HG03442 (cell line): Measurements from ENCODE around the gene INAFM1.
"Not testable (repeated sequence)": the region's sequence is repeated elsewhere in the genome, so short reads cannot be mapped to it uniquely, and the experiment has no call there.

ENCODE experiments used
- ATAC-seq: cut with Tn5 transposase; IDR thresholded peaks from one replicate; pipeline ENCODE4 v1.9.1; 2021; ENCODE audit warnings: mild to moderate bottlenecking, moderate library complexity; ENCODE audit not compliant: unreplicated experiment

INAFM1 gene

GRCh38 chr19:47267350-47267759, 7.3 kb upstream of the INAFM1 start:
- ATAC-seq: no peak

DNA sequence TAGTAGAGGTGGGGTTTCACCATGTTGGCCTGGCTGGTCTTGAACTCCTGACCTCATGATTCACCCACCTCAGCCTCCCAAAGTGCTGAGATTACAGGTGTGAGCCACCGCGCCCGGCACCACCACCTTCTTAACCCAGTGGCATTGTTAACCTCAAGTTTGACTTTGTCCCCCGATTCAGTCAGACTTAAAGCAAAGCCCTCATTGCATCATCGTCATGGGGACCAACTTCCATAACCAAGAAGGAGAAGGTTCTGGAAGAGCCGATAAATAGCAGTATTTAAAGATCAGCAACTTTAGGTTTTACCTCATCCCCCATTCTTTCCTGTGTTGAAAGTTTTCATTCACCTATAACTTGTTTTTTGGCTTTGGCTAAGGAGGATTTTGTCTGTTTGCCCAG, 6.7 kb upstream of the INAFM1 start:
- no peak for ATAC-seq

DNA sequence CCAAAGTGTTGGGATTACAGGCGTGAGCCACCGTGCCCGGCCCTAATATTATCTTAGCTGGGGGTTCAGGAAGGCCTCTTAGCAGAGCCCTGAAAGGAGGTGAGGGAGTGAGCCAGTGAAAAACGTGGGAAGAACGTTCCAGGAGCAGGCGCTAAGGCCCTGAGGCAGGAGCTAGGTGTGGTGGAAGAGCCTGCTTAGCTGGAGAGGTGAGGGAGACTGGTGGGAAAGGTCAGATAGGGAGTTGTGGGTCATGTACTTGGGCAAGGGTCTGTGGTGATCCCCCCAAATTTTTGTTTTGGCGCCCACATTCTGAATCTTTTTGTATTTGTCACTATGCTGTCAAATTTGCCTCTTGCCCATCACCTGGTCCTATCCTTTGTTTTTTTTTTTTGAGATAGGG, 5.1 kb upstream of the INAFM1 start:
- no peak for ATAC-seq

DNA sequence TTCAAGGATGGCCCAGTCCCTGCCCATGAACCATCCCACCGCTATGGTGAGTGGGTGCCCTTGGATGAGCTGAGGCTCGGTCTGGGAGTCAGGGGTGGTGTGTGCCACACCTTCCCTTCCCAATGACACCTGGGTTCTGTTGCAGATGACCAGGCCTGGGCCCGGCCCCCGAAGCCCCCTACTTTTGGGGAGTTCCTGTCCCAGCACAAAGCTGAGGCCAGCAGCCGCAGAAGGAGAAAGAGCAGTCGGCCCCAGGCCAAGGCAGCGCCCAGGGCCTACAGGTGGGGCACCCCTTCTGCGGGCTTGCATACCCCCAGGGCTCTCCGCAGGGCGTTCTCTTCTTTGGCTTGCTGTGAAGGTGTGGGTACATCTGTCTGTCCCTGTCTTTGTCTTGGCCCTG, 4.3 kb upstream of the INAFM1 start:
- ATAC-seq: no peak

DNA sequence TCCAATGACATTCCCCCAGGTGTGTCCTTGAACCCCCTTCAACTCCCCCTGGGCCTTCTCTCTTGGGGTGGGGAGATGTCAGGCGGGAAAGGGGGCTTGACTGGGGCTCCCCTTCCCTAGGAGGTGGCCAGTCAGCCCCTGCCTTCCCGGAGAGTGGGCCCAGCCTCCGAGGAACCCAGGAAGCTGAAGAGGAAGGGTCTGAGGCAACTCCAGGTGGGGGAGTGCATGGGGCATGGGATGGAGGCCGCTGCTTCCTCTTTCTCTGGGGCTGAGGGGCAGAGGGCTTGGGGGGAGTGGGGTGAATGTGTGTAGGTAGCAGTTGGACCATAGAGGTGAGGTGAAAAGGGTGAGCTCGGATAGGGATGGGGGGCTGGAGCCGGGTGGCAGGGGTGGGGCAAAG, 2.7 kb upstream of the INAFM1 start:
- no peak for ATAC-seq

GRCh38 chr19:47272448-47273312, 2.0 kb upstream of the INAFM1 start:
- ATAC-seq: no peak

GRCh38 chr19:47273313-47274070, 1.2 kb upstream of the INAFM1 start:
- peak; percentile 61 for ATAC-seq

- ATAC-seq: peak; percentile 1
Measured at GRCh38 chr19:47274891-47275761, 441 bp downstream of the INAFM1 start.

GRCh38 chr19:47275791-47276461, 1.2 kb downstream of the INAFM1 start:
- ATAC-seq: no peak

DNA sequence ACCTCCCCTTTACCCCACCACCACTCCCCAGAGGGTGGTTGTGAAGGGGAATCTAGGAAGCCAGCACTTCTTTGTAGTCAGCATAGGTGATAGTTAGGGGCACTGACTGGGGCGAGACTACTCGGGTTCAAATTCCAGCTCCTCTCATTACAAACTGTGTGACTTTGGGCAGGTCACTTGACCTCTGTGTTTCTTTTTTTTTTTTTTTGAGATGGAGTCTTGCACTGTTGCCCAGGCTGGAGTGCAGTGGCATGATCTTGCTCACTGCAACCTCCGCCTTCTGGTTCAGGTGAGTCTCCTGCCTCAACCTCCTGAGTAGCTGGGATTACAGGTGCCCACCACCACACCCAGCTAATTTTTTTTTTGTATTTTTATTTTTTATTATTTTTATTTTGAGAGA, 1.8 kb downstream of the INAFM1 start:
- ATAC-seq: not testable (repeated sequence)

DNA sequence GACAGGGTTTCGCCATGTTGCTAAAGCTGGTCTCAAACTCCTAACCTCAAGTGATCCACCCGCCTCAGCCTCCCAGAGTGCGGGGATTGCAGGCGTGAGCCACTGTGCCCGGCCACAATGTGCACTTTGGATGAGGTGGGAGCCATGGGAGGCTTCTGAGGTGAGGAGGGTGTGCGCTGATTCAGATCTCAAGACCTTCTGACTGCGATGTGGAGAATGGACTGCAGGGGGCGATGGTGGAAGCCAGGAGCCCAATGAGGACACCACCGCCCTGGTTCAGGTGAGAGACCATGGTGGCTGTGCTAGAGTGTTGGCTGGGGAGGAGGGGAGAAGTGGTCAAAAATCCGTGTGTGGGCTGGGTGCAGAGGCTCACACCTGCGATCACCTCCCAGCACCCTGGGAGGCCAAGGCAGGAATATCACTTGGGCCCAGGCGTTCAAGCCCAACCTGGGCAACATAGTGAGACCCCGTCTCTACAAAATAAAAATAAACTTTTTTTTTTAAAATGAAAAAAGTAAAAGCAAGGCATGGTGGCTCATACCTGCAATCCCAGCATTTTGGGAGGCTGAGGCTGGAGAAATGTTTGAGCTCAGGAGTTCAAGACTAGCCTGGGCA, 5.6 kb downstream of the INAFM1 start:
- no peak for ATAC-seq

GRCh38 chr19:47283405-47284059, 8.8 kb downstream of the INAFM1 start:
- ATAC-seq: no peak

- ATAC-seq: no peak
Measured at GRCh38 chr19:47284324-47284899, 9.7 kb downstream of the INAFM1 start.

DNA sequence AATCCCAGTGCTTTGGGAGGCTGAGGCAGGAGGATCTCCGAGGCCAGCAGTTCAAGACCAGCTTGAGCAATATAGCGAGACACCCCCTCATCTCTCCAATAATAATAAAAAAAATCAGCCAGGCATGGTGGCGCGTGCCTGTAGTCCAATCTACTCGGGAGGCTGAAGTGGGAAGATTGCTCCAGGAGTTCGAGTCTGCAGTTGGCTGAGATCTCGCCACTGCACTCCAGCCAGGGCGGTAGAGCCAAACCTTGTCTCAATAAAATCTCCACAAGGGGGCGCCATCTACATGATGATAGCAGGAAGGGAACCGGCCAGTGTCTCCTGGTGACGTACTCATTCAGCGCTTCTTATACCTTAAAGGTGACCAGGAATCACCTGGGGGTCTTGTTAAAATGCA, 21.4 kb downstream of the INAFM1 start:
- no peak for ATAC-seq

DNA sequence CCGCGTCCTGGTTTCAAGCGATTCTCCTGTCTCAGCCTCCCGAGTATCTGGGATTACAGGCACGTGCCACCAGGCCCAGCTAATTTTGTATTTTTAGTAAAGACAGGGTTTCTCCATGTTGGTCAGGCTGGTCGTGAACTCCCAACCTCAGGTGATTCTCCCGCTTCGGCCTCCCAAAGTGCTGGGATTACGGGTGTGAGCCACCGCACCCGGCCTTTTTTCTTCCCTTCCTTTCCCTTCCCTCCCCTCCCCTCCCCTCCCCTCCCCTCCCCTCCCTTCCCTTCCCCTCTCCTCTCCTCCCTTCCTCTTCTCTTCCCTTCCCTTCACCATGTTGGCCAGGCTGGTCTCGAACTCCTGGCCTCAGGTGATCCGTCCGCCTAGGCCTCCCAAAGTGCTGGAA, 26.2 kb downstream of the INAFM1 start:
- not testable (repeated sequence) for ATAC-seq

DNA sequence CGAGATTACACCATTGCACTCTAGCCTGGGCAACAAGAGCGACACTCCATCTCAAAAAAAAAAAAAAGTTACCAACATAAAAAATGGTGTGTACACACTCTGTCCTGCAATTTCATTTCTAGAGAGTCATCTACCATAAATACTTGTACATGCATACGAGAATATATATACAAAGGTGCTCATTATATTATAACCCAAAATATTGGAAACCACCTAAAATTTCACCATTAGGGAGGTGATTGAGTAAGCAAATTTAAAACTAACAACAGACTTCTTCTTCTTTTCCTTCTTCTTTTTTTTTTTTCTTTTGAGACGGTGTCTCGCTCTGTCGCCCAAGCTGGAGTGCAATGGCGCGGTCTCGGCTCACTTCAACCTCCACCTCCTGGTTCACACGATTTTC, 27.6 kb downstream of the INAFM1 start:
- ATAC-seq: no peak

DNA sequence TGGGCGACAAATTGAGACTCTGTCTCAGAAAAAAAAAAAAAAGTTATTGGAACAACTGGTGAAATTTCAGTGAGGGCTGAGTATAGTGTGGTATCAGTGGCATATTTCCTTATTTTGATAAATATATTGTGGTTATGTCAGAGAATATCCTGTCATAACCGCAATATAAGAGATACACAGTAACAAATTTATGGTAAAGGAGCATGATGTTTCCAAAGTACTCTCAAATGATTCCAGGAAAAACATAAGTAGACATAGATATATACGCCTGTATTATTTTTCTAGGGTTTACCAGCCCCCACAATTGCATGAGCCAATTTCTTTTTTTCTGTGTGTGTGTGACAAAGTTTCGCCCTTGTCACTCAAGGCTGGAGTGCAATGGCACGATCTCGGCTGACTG, 29.3 kb downstream of the INAFM1 start:
- ATAC-seq: no peak

- no peak for ATAC-seq
Measured at GRCh38 chr19:47305309-47305751, 30.6 kb downstream of the INAFM1 start.

DNA sequence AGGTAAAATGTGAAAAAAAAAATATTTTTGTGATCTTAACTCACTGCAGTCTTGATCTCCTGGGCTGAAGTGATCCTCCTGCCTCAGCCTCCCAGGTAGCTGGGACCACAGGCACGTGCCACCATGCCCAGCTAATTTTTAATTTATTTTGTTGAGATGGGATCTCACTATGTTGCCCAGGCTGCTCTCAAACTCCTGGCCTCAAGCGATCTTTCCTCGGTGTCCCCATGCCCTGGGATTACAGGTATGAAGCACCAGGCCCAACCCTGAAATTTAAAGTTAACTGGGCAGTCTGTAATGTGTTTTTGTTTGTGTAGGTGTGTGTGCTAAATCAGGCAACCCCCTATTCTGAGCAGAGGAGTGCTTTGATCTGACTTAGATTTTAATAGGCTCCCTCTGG, 31.6 kb downstream of the INAFM1 start:
- no peak for ATAC-seq
